GM12864 (cell line): ENCODE measurements around the gene DCANP1.

Source experiments
- DNase-seq: peaks from one replicate; pipeline ENCODE4 v3.0.0-alpha.2; 2011; ENCODE audit warnings: low read depth
- H3K4me3 ChIP-seq: 2 replicates; pipeline ENCODE4 v1.5.1; 2011; ENCODE audit warnings: mild to moderate bottlenecking, low read depth, low read length, control low read depth
- CTCF ChIP-seq: IDR thresholded peaks from 2 replicates; pipeline ENCODE4 v1.5.1; 2011; ENCODE audit warnings: low read depth, mild to moderate bottlenecking, moderate library complexity, low read length, control low read depth, inconsistent platforms; ENCODE audit errors: missing control alignments

The DCANP1 gene

GRCh38 chr5:135405082-135405481 is 42.1 kb downstream of the DCANP1 start:
- no peak for TF ChIP-seq CTCF
- no peak overlapping the region for H3K4me3 ChIP-seq
- no peak for DNase-seq

GRCh38 chr5:135402031-135402430 is 45.1 kb downstream of the DCANP1 start:
- H3K4me3 ChIP-seq: no peak overlapping the region
- no peak for DNase-seq
- TF ChIP-seq CTCF: no peak

GRCh38 chr5:135400866-135401265 is 46.3 kb downstream of the DCANP1 start:
- DNase-seq: no peak
- H3K4me3 ChIP-seq: no peak overlapping the region
- no peak for TF ChIP-seq CTCF

- peak overlapping the region; percentile 90 for H3K4me3 ChIP-seq
- TF ChIP-seq CTCF: no peak
- DNase-seq: no peak
These were observed 47.2 kb downstream of the DCANP1 start for GRCh38 chr5:135399794-135400542.

GRCh38 chr5:135398855-135399793 is 48.0 kb downstream of the DCANP1 start, which contains the start of gene MACROH2A1:
TSS of gene MACROH2A1 (minus strand) at chr5:135399231. CDS start at chr5:135389093, 10,138 bp downstream.
- peak within 1 kb of the TSS; percentile 90 for H3K4me3 ChIP-seq
- DNase-seq: peak; percentile 50
- no peak for TF ChIP-seq CTCF

GRCh38 chr5:135398160-135398854 is 48.8 kb downstream of the DCANP1 start:
- peak overlapping the region; percentile 90 for H3K4me3 ChIP-seq
- no peak for TF ChIP-seq CTCF
- no peak for DNase-seq
